ENCODE data around the gene PAAF1.

PAAF1 gene

DNA sequence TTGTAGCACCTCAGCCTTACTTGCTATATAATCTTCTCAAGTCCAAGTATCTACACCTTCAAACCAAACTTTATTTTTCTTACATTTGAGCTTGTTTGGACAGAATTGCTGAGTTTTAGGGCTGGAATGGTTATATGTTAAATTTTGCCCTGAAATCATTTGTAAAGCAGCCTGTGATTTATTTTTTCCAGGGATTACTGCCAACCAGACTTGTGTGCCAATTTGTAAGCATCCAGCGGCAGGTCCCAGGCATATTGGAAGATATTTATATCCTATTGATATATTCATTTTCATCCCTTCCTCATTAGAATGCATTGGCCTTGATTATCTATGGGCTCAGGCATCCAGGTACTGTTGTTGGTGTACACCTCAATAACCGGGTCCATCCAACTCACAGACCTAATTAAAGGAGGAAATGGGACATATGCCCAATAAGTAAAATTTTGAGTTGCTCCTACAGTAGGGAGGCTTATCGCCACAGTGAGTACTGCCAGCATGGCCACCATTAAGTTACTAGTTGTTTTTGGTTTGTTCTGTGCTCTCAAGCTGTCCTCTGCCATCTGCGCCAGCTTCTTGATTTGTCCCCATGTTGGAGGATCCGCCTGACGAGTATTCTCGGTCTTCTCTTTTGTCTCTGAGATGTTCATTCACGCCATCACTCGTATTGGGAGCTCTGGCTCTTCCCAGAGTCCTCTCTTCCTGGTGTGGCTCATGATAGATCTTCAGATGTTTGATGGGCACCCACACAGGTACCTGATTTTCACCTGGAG, 64.2 kb downstream of the PAAF1 start:
- H3K4me3 ChIP-seq (ENCODE audit: control insufficient read depth, low read depth, low read length): no peak overlapping the region
- TF ChIP-seq, protein P1, sequence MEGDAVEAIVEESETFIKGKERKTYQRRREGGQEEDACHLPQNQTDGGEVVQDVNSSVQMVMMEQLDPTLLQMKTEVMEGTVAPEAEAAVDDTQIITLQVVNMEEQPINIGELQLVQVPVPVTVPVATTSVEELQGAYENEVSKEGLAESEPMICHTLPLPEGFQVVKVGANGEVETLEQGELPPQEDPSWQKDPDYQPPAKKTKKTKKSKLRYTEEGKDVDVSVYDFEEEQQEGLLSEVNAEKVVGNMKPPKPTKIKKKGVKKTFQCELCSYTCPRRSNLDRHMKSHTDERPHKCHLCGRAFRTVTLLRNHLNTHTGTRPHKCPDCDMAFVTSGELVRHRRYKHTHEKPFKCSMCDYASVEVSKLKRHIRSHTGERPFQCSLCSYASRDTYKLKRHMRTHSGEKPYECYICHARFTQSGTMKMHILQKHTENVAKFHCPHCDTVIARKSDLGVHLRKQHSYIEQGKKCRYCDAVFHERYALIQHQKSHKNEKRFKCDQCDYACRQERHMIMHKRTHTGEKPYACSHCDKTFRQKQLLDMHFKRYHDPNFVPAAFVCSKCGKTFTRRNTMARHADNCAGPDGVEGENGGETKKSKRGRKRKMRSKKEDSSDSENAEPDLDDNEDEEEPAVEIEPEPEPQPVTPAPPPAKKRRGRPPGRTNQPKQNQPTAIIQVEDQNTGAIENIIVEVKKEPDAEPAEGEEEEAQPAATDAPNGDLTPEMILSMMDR (conservative IDR thresholded peaks at IDR 0.05; ENCODE audit: control insufficient read depth, insufficient read depth, low read depth, low read length): no peak
- no peak for DNase-seq (ENCODE audit: low read depth)

DNA sequence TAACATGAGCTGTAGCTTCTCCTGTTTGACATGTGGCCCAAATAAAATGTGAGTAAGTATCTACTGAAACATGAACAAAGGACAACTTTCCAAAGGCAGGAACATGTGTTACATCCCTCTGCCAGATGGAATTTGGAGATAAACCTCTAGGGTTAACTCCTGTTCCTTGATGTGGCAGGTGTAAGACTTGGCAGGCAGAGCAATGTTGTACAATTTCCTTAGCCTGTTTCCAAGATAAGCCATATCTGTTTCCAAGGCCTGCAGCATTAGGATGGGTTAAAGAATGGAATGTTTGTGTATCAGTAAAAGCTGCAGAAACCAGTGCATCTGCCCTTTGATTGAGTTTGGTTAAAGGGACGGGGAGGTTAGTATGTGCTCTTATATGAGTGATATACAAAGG, 65.2 kb downstream of the PAAF1 start:
- DNase-seq (ENCODE audit: low read depth): no peak
- TF ChIP-seq, protein P1 (conservative IDR thresholded peaks at IDR 0.05; ENCODE audit: control insufficient read depth, insufficient read depth, low read depth, low read length): no peak
- H3K4me3 ChIP-seq (ENCODE audit: control insufficient read depth, low read depth, low read length): no peak overlapping the region

DNA sequence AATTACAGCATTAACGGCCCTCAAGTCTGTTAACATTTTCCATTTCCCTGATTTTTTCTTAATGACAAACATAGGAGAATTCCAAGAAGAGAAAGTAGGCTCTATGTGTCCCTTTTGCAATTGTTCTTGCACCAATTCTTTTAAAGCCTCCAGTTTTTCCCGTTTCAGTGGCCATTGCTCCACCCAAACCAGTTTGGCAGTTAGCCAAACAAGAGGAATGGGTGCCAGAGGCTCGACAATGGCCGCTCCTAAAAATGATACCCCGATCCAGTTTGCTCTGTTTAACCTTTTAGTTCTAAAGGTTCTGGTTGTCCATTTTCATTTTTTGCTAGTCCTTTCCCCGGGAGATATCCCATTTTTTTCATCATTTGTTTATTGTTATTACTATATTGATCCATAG, 67.3 kb downstream of the PAAF1 start:
- TF ChIP-seq, protein P1 (conservative IDR thresholded peaks at IDR 0.05; ENCODE audit: control insufficient read depth, insufficient read depth, low read depth, low read length): no peak
- no peak for DNase-seq (ENCODE audit: low read depth)
- H3K4me3 ChIP-seq (ENCODE audit: control insufficient read depth, low read depth, low read length): no peak overlapping the region

DNA sequence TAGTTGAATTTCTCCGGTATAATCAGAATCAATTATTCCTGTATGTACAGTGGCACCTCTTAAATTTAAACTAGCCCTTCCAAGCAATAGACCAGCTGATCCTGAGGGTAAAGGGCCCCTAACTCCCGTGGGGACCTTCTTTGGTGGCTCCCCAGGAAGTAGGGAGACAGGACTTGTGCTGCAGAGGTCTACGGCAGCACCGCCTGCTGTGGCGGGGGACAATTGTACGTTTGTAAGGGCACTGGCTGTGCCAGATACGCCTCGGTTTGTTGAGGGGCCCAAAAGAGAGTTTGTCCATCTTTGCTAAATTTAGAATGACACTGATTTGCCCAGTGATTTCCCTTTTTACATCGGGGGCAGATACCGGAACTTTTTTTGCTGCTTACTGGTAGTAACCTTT, 68.1 kb downstream of the PAAF1 start:
- H3K4me3 ChIP-seq (ENCODE audit: control insufficient read depth, low read depth, low read length): no peak overlapping the region
- TF ChIP-seq, protein P1 (conservative IDR thresholded peaks at IDR 0.05; ENCODE audit: control insufficient read depth, insufficient read depth, low read depth, low read length): no peak
- DNase-seq (ENCODE audit: low read depth): no peak

DNA sequence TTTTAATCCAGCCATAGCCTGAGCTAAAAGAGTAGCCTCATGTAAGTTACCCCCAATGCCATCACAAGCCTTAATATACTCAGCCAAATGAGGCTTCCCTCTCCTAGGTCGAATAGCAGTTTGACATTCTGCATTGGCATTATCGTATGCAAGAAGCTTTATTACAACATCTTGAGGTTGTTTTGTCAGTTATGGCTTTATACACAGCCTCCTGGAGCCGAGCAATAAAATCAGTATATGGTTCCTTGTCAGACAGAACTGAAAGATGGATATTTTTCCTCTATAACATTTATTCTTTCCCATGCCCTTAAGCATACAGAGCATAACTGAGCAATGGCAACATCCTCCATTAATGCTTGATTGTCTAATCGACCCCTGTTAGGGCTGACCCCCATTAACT, 68.6 kb downstream of the PAAF1 start:
- no peak overlapping the region for H3K4me3 ChIP-seq (ENCODE audit: control insufficient read depth, low read depth, low read length)
- TF ChIP-seq, protein P1 (conservative IDR thresholded peaks at IDR 0.05; ENCODE audit: control insufficient read depth, insufficient read depth, low read depth, low read length): no peak

DNA sequence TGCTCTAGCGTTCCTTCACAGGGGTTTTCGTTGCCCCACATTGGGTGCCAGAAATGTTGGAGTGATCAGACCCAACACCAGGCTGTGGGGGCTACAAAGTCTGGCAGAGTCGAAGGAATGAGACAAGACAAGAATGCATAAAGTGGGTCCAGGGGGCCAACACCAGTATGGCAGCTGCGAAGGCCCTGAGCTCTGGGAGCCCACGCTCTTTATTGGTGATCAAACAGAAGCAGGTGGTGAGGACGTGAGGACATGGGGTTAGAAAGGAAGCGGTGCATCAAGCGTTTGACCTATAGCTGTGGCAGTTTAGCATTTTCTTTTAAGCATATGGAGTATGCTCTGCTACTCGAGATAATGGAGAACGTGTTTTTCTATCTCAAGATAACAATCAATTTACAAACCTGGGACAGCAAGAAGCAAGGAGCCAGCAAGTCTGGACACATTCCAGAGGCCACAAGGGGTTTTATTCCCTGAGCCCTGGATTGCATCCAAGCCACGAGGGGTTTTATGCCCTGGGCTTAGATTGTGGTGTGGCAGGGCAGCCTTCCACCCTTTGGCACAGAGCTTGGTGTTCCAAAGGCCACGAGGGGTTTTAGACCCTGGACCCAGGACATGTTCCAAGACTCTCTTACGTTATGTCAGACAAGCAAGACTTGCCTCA, 70.1 kb downstream of the PAAF1 start:
- H3K4me3 ChIP-seq (ENCODE audit: control insufficient read depth, low read depth, low read length): no peak overlapping the region
- TF ChIP-seq, protein P1 (conservative IDR thresholded peaks at IDR 0.05; ENCODE audit: control insufficient read depth, insufficient read depth, low read depth, low read length): no peak
- DNase-seq (ENCODE audit: low read depth): no peak

More for the DNA sequence above, 68.6 kb downstream of the PAAF1 start:
- DNase-seq (ENCODE audit: low read depth): no peak

All from fibroblast of mammary gland (primary cell).